Mesendoderm (in vitro differentiated cells): ENCODE data around the gene ATG4C.

Experiments used
- DNase-seq: peaks from one replicate; pipeline ENCODE4 v3.0.0; 2013
- H2AK5ac ChIP-seq: 2 replicates; pipeline ENCODE4 v1.6.1; 2013; ENCODE audit warnings: low read length, inconsistent platforms
- H2BK120ac ChIP-seq: 2 replicates; pipeline ENCODE4 v1.6.1; 2013; ENCODE audit warnings: low read depth, mild to moderate bottlenecking, low read length, moderate library complexity, mixed read lengths
- H2BK15ac ChIP-seq: replicated peaks from 2 replicates; pipeline ENCODE4 v1.6.1; 2013; ENCODE audit warnings: low read depth, mild to moderate bottlenecking, moderate library complexity
- H2BK5ac ChIP-seq: 2 replicates; pipeline ENCODE4 v1.6.1; 2013; ENCODE audit warnings: low read length, inconsistent platforms
- H3K18ac ChIP-seq: 2 replicates; pipeline ENCODE4 v1.6.1; 2013; ENCODE audit warnings: mild to moderate bottlenecking, low read length, mixed read lengths
- H3K23ac ChIP-seq: one replicate; pipeline ENCODE4 v1.6.1; 2013; ENCODE audit warnings: low read length
- H3K27ac ChIP-seq: 2 replicates; pipeline ENCODE4 v1.5.1; 2013; ENCODE audit warnings: low read depth, mild to moderate bottlenecking, inconsistent platforms, low read length, moderate library complexity
- H3K27me3 ChIP-seq: 2 replicates; pipeline ENCODE4 v1.6.1; 2013; ENCODE audit warnings: low read length, control low read depth, mild to moderate bottlenecking, inconsistent platforms; ENCODE audit not compliant: insufficient read depth, poor library complexity
- H3K36me3 ChIP-seq: 2 replicates; pipeline ENCODE4 v1.6.1; 2013; ENCODE audit warnings: low read length, inconsistent platforms; ENCODE audit not compliant: control insufficient read depth, insufficient read depth
- H3K4ac ChIP-seq: one replicate; pipeline ENCODE4 v1.6.1; 2013; ENCODE audit warnings: low read depth, mild to moderate bottlenecking, low read length, moderate library complexity
- H3K4me1 ChIP-seq: 2 replicates; pipeline ENCODE4 v1.6.1; 2013; ENCODE audit warnings: low read depth, low read length, inconsistent platforms; ENCODE audit not compliant: control insufficient read depth
- H3K4me2 ChIP-seq: 2 replicates; pipeline ENCODE4 v1.6.1; 2013; ENCODE audit warnings: low read length
- H3K4me3 ChIP-seq: 2 replicates; pipeline ENCODE4 v1.5.1; 2013; ENCODE audit warnings: mild to moderate bottlenecking, low read length
- H3K56ac ChIP-seq: one replicate; pipeline ENCODE4 v1.6.1; 2013; ENCODE audit warnings: low read length
- H3K79me1 ChIP-seq: 2 replicates; pipeline ENCODE4 v1.6.1; 2013; ENCODE audit warnings: low read length, inconsistent platforms
- H3K79me2 ChIP-seq: 2 replicates; pipeline ENCODE4 v1.6.1; 2013; ENCODE audit warnings: mild to moderate bottlenecking, low read length; ENCODE audit not compliant: control insufficient read depth, insufficient read depth
- H3K9ac ChIP-seq: 2 replicates; pipeline ENCODE4 v1.6.1; 2013; ENCODE audit warnings: low read length, inconsistent platforms
- H4K5ac ChIP-seq: one replicate; pipeline ENCODE4 v1.6.1; 2013; ENCODE audit warnings: low read length
- H4K8ac ChIP-seq: one replicate; pipeline ENCODE4 v1.6.1; 2013; ENCODE audit warnings: low read depth, mild to moderate bottlenecking, control low read depth, low read length, moderate library complexity
- WGBS: extraction: QIAGEN DNeasy Blood & Tissue Kit; methylation state at CpG from one replicate; pipeline ENCODE4 v1.1.7; 2013; ENCODE audit warnings: low lambda C conversion rate, missing lambda C conversion rate; ENCODE audit not compliant: insufficient coverage; ENCODE audit errors: extremely low coverage; 5-methylcytosine and 5-hydroxymethylcytosine counted together

ATG4C gene

GRCh38 chr1:62836856-62837540 is 53.1 kb downstream of the ATG4C start:
- Histone ChIP-seq H3K23ac (no peak overlapping the region), H4K8ac (no peak overlapping the region), H3K4me2 (no peak overlapping the region), H2BK15ac (no peak overlapping the region), H2BK120ac (no peak overlapping the region), H3K27me3 (no peaks in the 10 kb centered on the region), H3K9ac (no peak overlapping the region), H3K18ac (no peak overlapping the region), H3K56ac (no peak overlapping the region), H3K4me1 (no peaks in the 10 kb centered on the region), H3K79me1 (no peaks in the 10 kb centered on the region), H2AK5ac (no peak overlapping the region), H3K4me3 (no peak overlapping the region), H3K27ac (no peak overlapping the region), H3K79me2 (no peaks in the 10 kb centered on the region), H2BK5ac (no peak overlapping the region), H3K36me3 (no peaks in the 10 kb centered on the region), H4K5ac (no peak overlapping the region), H3K4ac (no peak overlapping the region)
- no peak for DNase-seq

- Histone ChIP-seq H3K27ac (no peak overlapping the region), H3K23ac (no peak overlapping the region), H2BK5ac (no peak overlapping the region), H4K5ac (no peak overlapping the region), H3K79me1 (no peaks in the 10 kb centered on the region), H2AK5ac (no peak overlapping the region), H3K4me1 (no peaks in the 10 kb centered on the region), H3K9ac (no peak overlapping the region), H3K18ac (no peak overlapping the region), H2BK120ac (no peak overlapping the region), H3K4me3 (no peak overlapping the region), H2BK15ac (no peak overlapping the region), H4K8ac (no peak overlapping the region), H3K4me2 (no peak overlapping the region), H3K4ac (no peak overlapping the region), H3K27me3 (no peaks in the 10 kb centered on the region), H3K56ac (no peak overlapping the region), H3K79me2 (no peaks in the 10 kb centered on the region), H3K36me3 (no peaks in the 10 kb centered on the region)
- DNase-seq: no peak
- no CpG with 5 or more reads among the region's 1 CpG for whole genome bisulfite sequencing
These were observed 56.6 kb downstream of the ATG4C start for GRCh38 chr1:62840555-62840954.

- no peak overlapping the region for H4K8ac ChIP-seq
- H4K5ac ChIP-seq: no peak overlapping the region
- no peaks in the 10 kb centered on the region for H3K4me1 ChIP-seq
- 100% methylated on average over 1 of the region's 3 CpGs for WGBS
- no peaks in the 10 kb centered on the region for H3K79me1 ChIP-seq
- H3K4ac ChIP-seq: no peak overlapping the region
- no peaks in the 10 kb centered on the region for H3K27me3 ChIP-seq
- H3K27ac ChIP-seq: no peak overlapping the region
- no peak overlapping the region for H3K23ac ChIP-seq
- H3K79me2 ChIP-seq: no peaks in the 10 kb centered on the region
- no peaks in the 10 kb centered on the region for H3K36me3 ChIP-seq
- H2AK5ac ChIP-seq: no peak overlapping the region
- DNase-seq: peak; percentile 58
- H3K4me2 ChIP-seq: no peak overlapping the region
- H3K9ac ChIP-seq: no peak overlapping the region
- no peak overlapping the region for H3K18ac ChIP-seq
- H2BK15ac ChIP-seq: no peak overlapping the region
- no peak overlapping the region for H2BK120ac ChIP-seq
- H3K4me3 ChIP-seq: no peak overlapping the region
- no peak overlapping the region for H3K56ac ChIP-seq
- H2BK5ac ChIP-seq: no peak overlapping the region
These were observed 57.7 kb downstream of the ATG4C start for GRCh38 chr1:62841587-62842169.

- Histone ChIP-seq H3K4me3 (no peak overlapping the region), H3K23ac (no peak overlapping the region), H3K79me1 (no peaks in the 10 kb centered on the region), H3K18ac (no peak overlapping the region), H3K56ac (no peak overlapping the region), H3K4ac (no peak overlapping the region), H2BK120ac (no peak overlapping the region), H2BK5ac (no peak overlapping the region), H3K4me1 (no peaks in the 10 kb centered on the region), H3K4me2 (no peak overlapping the region), H4K8ac (no peak overlapping the region), H3K27ac (no peak overlapping the region), H3K27me3 (no peaks in the 10 kb centered on the region), H2AK5ac (no peak overlapping the region), H3K9ac (no peak overlapping the region), H4K5ac (no peak overlapping the region), H3K79me2 (no peaks in the 10 kb centered on the region), H2BK15ac (no peak overlapping the region), H3K36me3 (no peaks in the 10 kb centered on the region)
- no peak for DNase-seq
These were observed 60.1 kb downstream of the ATG4C start for GRCh38 chr1:62844030-62844429.

GRCh38 chr1:62849031-62849430 is 65.1 kb downstream of the ATG4C start:
- Histone ChIP-seq H2AK5ac (no peak overlapping the region), H3K27me3 (no peaks in the 10 kb centered on the region), H4K8ac (no peak overlapping the region), H3K9ac (no peak overlapping the region), H4K5ac (no peak overlapping the region), H3K36me3 (no peaks in the 10 kb centered on the region), H2BK5ac (no peak overlapping the region), H3K4me3 (no peak overlapping the region), H3K27ac (no peak overlapping the region), H3K79me1 (no peaks in the 10 kb centered on the region), H3K23ac (no peak overlapping the region), H3K4ac (no peak overlapping the region), H2BK120ac (no peak overlapping the region), H2BK15ac (no peak overlapping the region), H3K18ac (no peak overlapping the region), H3K56ac (no peak overlapping the region), H3K4me1 (no peaks in the 10 kb centered on the region), H3K4me2 (no peak overlapping the region), H3K79me2 (no peaks in the 10 kb centered on the region)
- WGBS: no CpG with 5 or more reads among the region's 4 CpGs
- peak; percentile 44 for DNase-seq

GRCh38 chr1:62852253-62852652 is 68.3 kb downstream of the ATG4C start:
- no peak overlapping the region for H3K27ac ChIP-seq
- H4K5ac ChIP-seq: no peak overlapping the region
- no peak overlapping the region for H2BK5ac ChIP-seq
- no peaks in the 10 kb centered on the region for H3K79me2 ChIP-seq
- no peak overlapping the region for H3K56ac ChIP-seq
- H3K18ac ChIP-seq: no peak overlapping the region
- no peak overlapping the region for H3K4me3 ChIP-seq
- no peaks in the 10 kb centered on the region for H3K27me3 ChIP-seq
- no peak overlapping the region for H2BK120ac ChIP-seq
- no peaks in the 10 kb centered on the region for H3K79me1 ChIP-seq
- H3K4ac ChIP-seq: no peak overlapping the region
- no peak overlapping the region for H3K9ac ChIP-seq
- H2BK15ac ChIP-seq: no peak overlapping the region
- H4K8ac ChIP-seq: no peak overlapping the region
- no peaks in the 10 kb centered on the region for H3K36me3 ChIP-seq
- DNase-seq: no peak
- no peak overlapping the region for H3K23ac ChIP-seq
- no peak overlapping the region for H2AK5ac ChIP-seq
- H3K4me2 ChIP-seq: no peak overlapping the region
- no peaks in the 10 kb centered on the region for H3K4me1 ChIP-seq
